IPS-15b (cell line): ENCODE data around the gene AGAP1.
"Not testable (repeated sequence)": the region's sequence is repeated elsewhere in the genome, so short reads cannot be mapped to it uniquely, and the experiment has no call there.

Experiments
- H3K27me3 ChIP-seq: one replicate; pipeline ENCODE4 v1.6.1; 2013; ENCODE audit warnings: low read length; ENCODE audit not compliant: control insufficient read depth, insufficient read depth
- H3K36me3 ChIP-seq: one replicate; pipeline ENCODE4 v1.6.1; 2013; ENCODE audit warnings: low read length; ENCODE audit not compliant: control insufficient read depth, insufficient read depth
- H3K4me1 ChIP-seq: one replicate; pipeline ENCODE4 v1.6.1; 2013; ENCODE audit warnings: mild to moderate bottlenecking, low read length; ENCODE audit not compliant: control insufficient read depth, insufficient read depth
- H3K4me3 ChIP-seq: one replicate; pipeline ENCODE4 v1.5.1; 2013; ENCODE audit warnings: low read depth, low read length
- H3K9ac ChIP-seq: one replicate; pipeline ENCODE4 v1.6.1; 2013; ENCODE audit warnings: low read depth, mild to moderate bottlenecking, low read length
- H3K9me3 ChIP-seq: one replicate; pipeline ENCODE4 v1.6.1; 2013; ENCODE audit warnings: mild to moderate bottlenecking, low read length; ENCODE audit not compliant: control insufficient read depth, insufficient read depth

AGAP1 gene

GRCh38 chr2:235754357-235755207, 260.7 kb downstream of the AGAP1 start:
- no peak overlapping the region for H3K9ac ChIP-seq
- H3K36me3 ChIP-seq = peaks cover 3% of the 10 kb centered on the region
- H3K4me3 ChIP-seq = no peak overlapping the region
- H3K9me3 ChIP-seq = no peaks in the 10 kb centered on the region
- H3K4me1 ChIP-seq = peaks cover 5% of the 10 kb centered on the region
- H3K27me3 ChIP-seq = no peaks in the 10 kb centered on the region

DNA sequence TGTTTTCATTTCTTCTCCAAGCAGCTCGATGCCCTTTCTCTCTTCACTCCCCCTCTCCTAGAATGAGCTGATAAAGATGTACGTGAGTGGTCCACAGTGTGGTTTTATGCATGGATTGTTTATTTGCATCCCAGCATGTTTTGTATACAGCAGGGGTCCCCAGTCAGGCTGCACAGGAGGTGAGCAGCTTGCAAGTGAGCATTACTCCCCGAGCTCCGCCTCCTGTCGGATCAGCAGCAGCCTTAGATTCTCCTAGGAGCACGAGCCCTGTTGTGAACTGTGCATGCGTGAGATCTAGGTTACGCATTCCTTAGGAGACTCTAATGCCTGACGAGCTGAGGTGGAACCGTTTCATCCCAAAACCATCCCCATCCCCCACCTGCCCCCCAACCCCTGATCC, 262.6 kb downstream of the AGAP1 start:
- Histone ChIP-seq H3K4me3 (no peak overlapping the region), H3K9me3 (no peaks in the 10 kb centered on the region), H3K4me1 (peaks cover 5% of the 10 kb centered on the region), H3K9ac (no peak overlapping the region), H3K36me3 (peaks cover 3% of the 10 kb centered on the region), H3K27me3 (no peaks in the 10 kb centered on the region)

- H3K4me1 ChIP-seq = peaks cover 5% of the 10 kb centered on the region
- no peaks in the 10 kb centered on the region for H3K9me3 ChIP-seq
- no peak overlapping the region for H3K9ac ChIP-seq
- no peaks in the 10 kb centered on the region for H3K27me3 ChIP-seq
- H3K4me3 ChIP-seq = no peak overlapping the region
- H3K36me3 ChIP-seq = no peaks in the 10 kb centered on the region
Measured at GRCh38 chr2:235757212-235757611, 263.4 kb downstream of the AGAP1 start.

GRCh38 chr2:235757640-235758039, 263.8 kb downstream of the AGAP1 start:
- Histone ChIP-seq H3K9ac (no peak overlapping the region), H3K4me1 (peaks cover 5% of the 10 kb centered on the region), H3K4me3 (no peak overlapping the region), H3K27me3 (no peaks in the 10 kb centered on the region), H3K9me3 (no peaks in the 10 kb centered on the region), H3K36me3 (no peaks in the 10 kb centered on the region)

GRCh38 chr2:235762832-235763598, 269.2 kb downstream of the AGAP1 start:
- Histone ChIP-seq H3K9ac (no peak overlapping the region), H3K4me3 (no peak overlapping the region), H3K27me3 (no peaks in the 10 kb centered on the region), H3K4me1 (no peaks in the 10 kb centered on the region), H3K36me3 (no peaks in the 10 kb centered on the region), H3K9me3 (no peaks in the 10 kb centered on the region)

GRCh38 chr2:235763816-235764215, 270.0 kb downstream of the AGAP1 start:
- no peak overlapping the region for H3K9ac ChIP-seq
- H3K36me3 ChIP-seq = no peaks in the 10 kb centered on the region
- no peaks in the 10 kb centered on the region for H3K9me3 ChIP-seq
- H3K27me3 ChIP-seq = no peaks in the 10 kb centered on the region
- H3K4me1 ChIP-seq = no peaks in the 10 kb centered on the region
- no peak overlapping the region for H3K4me3 ChIP-seq

GRCh38 chr2:235764478-235764877, 270.6 kb downstream of the AGAP1 start:
- not testable (repeated sequence) for H3K9ac ChIP-seq, H3K9me3 ChIP-seq, H3K27me3 ChIP-seq, H3K4me1 ChIP-seq, H3K4me3 ChIP-seq, H3K36me3 ChIP-seq

DNA sequence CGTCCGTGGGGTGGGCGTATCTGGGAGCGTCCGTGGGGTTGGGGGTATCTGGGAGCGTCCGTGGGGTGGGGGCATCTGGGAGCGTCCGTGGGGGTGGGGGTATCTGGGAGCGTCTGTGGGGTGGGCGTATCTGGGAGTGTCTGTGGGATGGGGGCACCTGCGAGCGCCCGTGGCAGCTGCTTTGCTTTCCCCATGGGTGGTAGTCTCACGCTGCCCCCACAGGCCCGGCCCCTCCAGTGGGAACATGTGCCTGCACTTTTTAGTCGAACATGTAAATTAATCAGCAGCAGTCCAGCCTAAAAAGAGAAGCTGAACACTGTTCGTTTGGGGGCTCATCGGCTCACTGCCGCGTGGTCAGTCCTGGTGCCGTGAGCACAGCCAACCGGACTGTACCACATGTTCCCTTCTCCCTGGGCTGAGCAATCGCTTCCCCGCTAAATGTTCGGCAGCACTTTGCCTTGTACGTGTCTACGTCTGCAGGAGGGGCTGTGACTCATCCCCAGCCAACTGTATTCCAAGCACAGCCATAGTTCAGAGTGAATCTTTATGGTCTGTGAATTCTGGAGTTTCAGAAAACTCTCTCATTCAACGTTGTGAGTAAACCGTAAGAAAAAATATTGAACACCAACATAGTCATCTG, 271.5 kb downstream of the AGAP1 start:
- no peaks in the 10 kb centered on the region for H3K9me3 ChIP-seq
- no peaks in the 10 kb centered on the region for H3K4me1 ChIP-seq
- no peak overlapping the region for H3K9ac ChIP-seq
- H3K36me3 ChIP-seq = no peaks in the 10 kb centered on the region
- H3K27me3 ChIP-seq = no peaks in the 10 kb centered on the region
- H3K4me3 ChIP-seq = no peak overlapping the region

- Histone ChIP-seq H3K9ac (no peak overlapping the region), H3K27me3 (no peaks in the 10 kb centered on the region), H3K9me3 (no peaks in the 10 kb centered on the region), H3K36me3 (peaks cover 2% of the 10 kb centered on the region), H3K4me1 (no peaks in the 10 kb centered on the region), H3K4me3 (no peak overlapping the region)
Measured at GRCh38 chr2:235766278-235766677, 272.4 kb downstream of the AGAP1 start.

GRCh38 chr2:235768606-235769005, 274.8 kb downstream of the AGAP1 start:
- Histone ChIP-seq H3K4me1 (peaks cover 3% of the 10 kb centered on the region), H3K9ac (no peak overlapping the region), H3K36me3 (peaks cover 3% of the 10 kb centered on the region), H3K27me3 (no peaks in the 10 kb centered on the region), H3K4me3 (no peak overlapping the region), H3K9me3 (no peaks in the 10 kb centered on the region)

- no peak overlapping the region for H3K9ac ChIP-seq
- H3K4me3 ChIP-seq = no peak overlapping the region
- H3K27me3 ChIP-seq = no peaks in the 10 kb centered on the region
- peaks cover 3% of the 10 kb centered on the region for H3K36me3 ChIP-seq
- H3K9me3 ChIP-seq = no peaks in the 10 kb centered on the region
- H3K4me1 ChIP-seq = peaks cover 5% of the 10 kb centered on the region
Measured at GRCh38 chr2:235769046-235769445, 275.2 kb downstream of the AGAP1 start.
